Measurements from ENCODE around the gene IQCN.

DNA sequence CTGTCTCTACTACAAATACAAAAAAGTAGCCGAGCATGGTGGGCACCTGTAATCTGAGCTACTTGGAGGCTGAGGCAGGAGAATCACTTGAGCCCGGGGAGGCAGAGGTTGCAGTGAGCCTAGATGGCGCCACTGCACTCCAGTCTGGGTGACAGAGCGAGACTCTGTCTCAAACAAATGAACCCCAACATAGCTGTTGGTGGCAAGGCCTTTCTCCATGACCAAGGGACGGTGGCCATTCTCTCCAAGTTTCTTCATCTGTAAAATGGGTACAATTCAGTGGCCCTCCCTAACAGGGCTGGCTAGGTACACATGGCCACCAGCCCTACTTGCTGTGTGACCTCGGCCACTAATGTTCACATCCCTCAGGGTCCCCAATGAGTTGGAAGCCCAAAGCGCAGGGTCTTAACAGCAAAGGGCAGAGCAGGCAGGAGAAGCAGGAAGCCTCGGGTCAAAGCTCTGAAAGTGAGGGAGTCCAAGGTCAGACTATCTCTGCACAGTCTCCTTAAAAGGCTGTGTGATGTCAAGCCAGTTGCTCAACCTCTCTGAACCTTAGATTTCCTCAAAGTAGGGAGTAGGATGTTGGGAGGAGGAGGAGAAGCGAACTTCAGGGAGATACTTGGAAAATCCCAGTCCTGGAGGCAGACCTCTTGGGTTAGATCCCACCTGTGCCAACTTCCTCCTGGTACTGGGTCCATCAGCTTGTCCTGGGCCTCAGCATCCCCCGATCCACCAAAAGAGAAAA lies 4.4 kb upstream of the IQCN start:
- TF ChIP-seq ZNF274 (IDR thresholded peaks at IDR 0.05; ENCODE audit: low read depth, low read length) (no peak), YY1 (IDR thresholded peaks at IDR 0.05; ENCODE audit: insufficient read depth, insufficient read length) (no peak)

All from NT2/D1 (cell line).